Smooth muscle cell (in vitro differentiated cells): ENCODE results near the gene NSUN2. TPM values are rescaled to one million over a fixed set of nuclear protein-coding genes. Genes with fewer than 3 reads are reported as not detected.

Experiments used
- DNase-seq: peaks from one replicate; lab custom pipeline; 2025; ENCODE audit not compliant: unreplicated experiment; lab: John Stamatoyannopoulos, UW
- H2AFZ ChIP-seq: fragments of 200-600 bp; sonication (generic); 2 replicates; pipeline ENCODE4 v1.6.0; 2016; ENCODE audit warnings: antibody characterized with exemption, low read depth, mild to moderate bottlenecking
- H3F3A ChIP-seq: fragments of 200-600 bp; sonication (generic); 2 replicates; pipeline ENCODE4 v1.6.0; 2017; ENCODE audit warnings: antibody characterized with exemption, low read depth
- H3K27ac ChIP-seq: fragments of 200-600 bp; sonication (generic); 2 replicates; pipeline ENCODE4 v1.5.1; 2016; ENCODE audit warnings: low read depth, mild to moderate bottlenecking
- H3K27me3 ChIP-seq: fragments of 200-600 bp; sonication (generic); 2 replicates; pipeline ENCODE4 v1.6.1; 2016; ENCODE audit warnings: low read depth, mild to moderate bottlenecking
- H3K36me3 ChIP-seq: fragments of 200-600 bp; sonication (generic); 2 replicates; pipeline ENCODE4 v1.5.1; 2016; ENCODE audit warnings: low read depth
- H3K4me1 ChIP-seq: fragments of 200-600 bp; sonication (generic); 2 replicates; pipeline ENCODE4 v1.5.1; 2016; ENCODE audit warnings: low read depth
- H3K4me2 ChIP-seq: fragments of 200-600 bp; sonication (generic); 2 replicates; pipeline ENCODE4 v1.6.0; 2016; ENCODE audit warnings: mild to moderate bottlenecking
- H3K4me3 ChIP-seq: fragments of 200-600 bp; sonication (generic); 2 replicates; pipeline ENCODE4 v1.5.1; 2016; ENCODE audit warnings: mild to moderate bottlenecking
- H3K79me2 ChIP-seq: fragments of 200-600 bp; sonication (generic); 2 replicates; pipeline ENCODE4 v1.6.0; 2016; ENCODE audit warnings: low read depth, mild to moderate bottlenecking
- H3K9ac ChIP-seq: fragments of 200-600 bp; sonication (generic); 2 replicates; pipeline ENCODE4 v1.6.0; 2016; ENCODE audit warnings: low read depth
- H3K9me3 ChIP-seq: fragments of 200-600 bp; sonication (generic); replicated peaks from 2 replicates; pipeline ENCODE4 v1.5.1; 2016; ENCODE audit warnings: low read depth
- H4K20me1 ChIP-seq: fragments of 200-600 bp; sonication (generic); 2 replicates; pipeline ENCODE4 v1.6.0; 2016; ENCODE audit warnings: low read depth
- CTCF ChIP-seq: fragments of 200-600 bp; sonication (generic); IDR thresholded peaks from 2 replicates; pipeline ENCODE4 v1.5.1; 2017; ENCODE audit warnings: borderline replicate concordance, mild to moderate bottlenecking, antibody characterized with exemption; ENCODE audit not compliant: insufficient read depth, poor library complexity, severe bottlenecking
- WGBS: methylation state at CpG from one replicate; pipeline ENCODE4 v1.1.7; 2016; ENCODE audit warnings: low lambda C conversion rate; 5-methylcytosine and 5-hydroxymethylcytosine counted together
- polyA plus RNA-seq: library from polyadenylated mRNA; unstranded; fragments of >200 nt; fragmentation: Nextera tagmentation; extraction: Ambion mirVana; gene quantifications from 2 replicates; pipeline ENCODE4 v1.2.1, GENCODE V29; 2016
- total RNA-seq: library from RNA; depleted of rRNA; stranded (reverse); fragments of >200 nt; gene quantifications from 2 replicates; pipeline ENCODE4 v1.2.3, GENCODE V29; 2014

Gene NSUN2
- total and polyA plus RNA-seq, 2 experiments from 2014 or later, result 29.3 to 34.4 TPM

- Histone ChIP-seq H4K20me1 (no peaks in the 10 kb centered on the region), H3K9ac (no peak overlapping the region), H3K4me2 (no peak overlapping the region), H3K4me3 (no peak overlapping the region), H3K79me2 (no peaks in the 10 kb centered on the region), H3F3A (no peaks in the 10 kb centered on the region), H2AFZ (no peak overlapping the region), H3K27me3 (no peaks in the 10 kb centered on the region), H3K9me3 (no peaks in the 10 kb centered on the region), H3K27ac (no peak overlapping the region), H3K4me1 (no peaks in the 10 kb centered on the region), H3K36me3 (no peaks in the 10 kb centered on the region)
- WGBS, result 94% methylated on average over 12 of the region's 12 CpGs
- no peak for DNase-seq
- no peak for TF ChIP-seq CTCF
Observed at GRCh38 chr5:6591671-6592288, 41.1 kb downstream of the NSUN2 start.

- DNase-seq, result no peak
- no peaks in the 10 kb centered on the region for H3K4me1 ChIP-seq
- WGBS, result 90% methylated on average over 2 of the region's 2 CpGs
- no peak overlapping the region for H2AFZ ChIP-seq
- H4K20me1 ChIP-seq, result no peaks in the 10 kb centered on the region
- H3K4me3 ChIP-seq, result no peak overlapping the region
- H3K27ac ChIP-seq, result no peak overlapping the region
- no peaks in the 10 kb centered on the region for H3K36me3 ChIP-seq
- no peaks in the 10 kb centered on the region for H3K79me2 ChIP-seq
- no peak overlapping the region for H3K9ac ChIP-seq
- H3K4me2 ChIP-seq, result no peak overlapping the region
- no peak for TF ChIP-seq CTCF
- H3F3A ChIP-seq, result no peaks in the 10 kb centered on the region
- H3K27me3 ChIP-seq, result peaks cover 3% of the 10 kb centered on the region
- H3K9me3 ChIP-seq, result no peaks in the 10 kb centered on the region
Observed at GRCh38 chr5:6590581-6590980, 42.3 kb downstream of the NSUN2 start.

- Histone ChIP-seq H3K4me3 (no peak overlapping the region), H3F3A (no peaks in the 10 kb centered on the region), H2AFZ (no peak overlapping the region), H3K9ac (no peak overlapping the region), H4K20me1 (no peaks in the 10 kb centered on the region), H3K27ac (no peak overlapping the region), H3K4me1 (no peaks in the 10 kb centered on the region), H3K4me2 (no peak overlapping the region), H3K36me3 (no peaks in the 10 kb centered on the region), H3K27me3 (peaks cover 37% of the 10 kb centered on the region), H3K79me2 (no peaks in the 10 kb centered on the region), H3K9me3 (no peaks in the 10 kb centered on the region)
- TF ChIP-seq CTCF, result no peak
- WGBS, result 87% methylated on average over 9 of the region's 9 CpGs
- DNase-seq, result no peak
Observed at GRCh38 chr5:6587171-6587570, 45.7 kb downstream of the NSUN2 start.

- Histone ChIP-seq H3K36me3 (no peaks in the 10 kb centered on the region), H3K9me3 (no peaks in the 10 kb centered on the region), H4K20me1 (no peaks in the 10 kb centered on the region), H3K27me3 (peaks cover 42% of the 10 kb centered on the region), H3F3A (no peaks in the 10 kb centered on the region), H3K79me2 (no peaks in the 10 kb centered on the region), H3K4me1 (no peaks in the 10 kb centered on the region), H2AFZ (no peak overlapping the region), H3K4me3 (no peak overlapping the region), H3K9ac (no peak overlapping the region), H3K27ac (no peak overlapping the region), H3K4me2 (no peak overlapping the region)
- DNase-seq, result no peak
- TF ChIP-seq CTCF, result no peak
- 84% methylated on average over 5 of the region's 5 CpGs for WGBS
Observed at GRCh38 chr5:6586647-6587042, 46.2 kb downstream of the NSUN2 start.
